GM18511 (cell line): ENCODE measurements around the gene SPRY4.
"Not testable (repeated sequence)": the region's sequence is repeated elsewhere in the genome, so short reads cannot be mapped to it uniquely, and the experiment has no call there.

ENCODE experiments used
- ATAC-seq: cut with Tn5 transposase; IDR thresholded peaks from one replicate; pipeline ENCODE4 v1.9.1; 2021; ENCODE audit warnings: mild to moderate bottlenecking, moderate library complexity; ENCODE audit not compliant: unreplicated experiment

SPRY4 gene

GRCh38 chr5:142316051-142316450 lies 8.8 kb downstream of the SPRY4 start:
- peak; percentile 44 for ATAC-seq

DNA sequence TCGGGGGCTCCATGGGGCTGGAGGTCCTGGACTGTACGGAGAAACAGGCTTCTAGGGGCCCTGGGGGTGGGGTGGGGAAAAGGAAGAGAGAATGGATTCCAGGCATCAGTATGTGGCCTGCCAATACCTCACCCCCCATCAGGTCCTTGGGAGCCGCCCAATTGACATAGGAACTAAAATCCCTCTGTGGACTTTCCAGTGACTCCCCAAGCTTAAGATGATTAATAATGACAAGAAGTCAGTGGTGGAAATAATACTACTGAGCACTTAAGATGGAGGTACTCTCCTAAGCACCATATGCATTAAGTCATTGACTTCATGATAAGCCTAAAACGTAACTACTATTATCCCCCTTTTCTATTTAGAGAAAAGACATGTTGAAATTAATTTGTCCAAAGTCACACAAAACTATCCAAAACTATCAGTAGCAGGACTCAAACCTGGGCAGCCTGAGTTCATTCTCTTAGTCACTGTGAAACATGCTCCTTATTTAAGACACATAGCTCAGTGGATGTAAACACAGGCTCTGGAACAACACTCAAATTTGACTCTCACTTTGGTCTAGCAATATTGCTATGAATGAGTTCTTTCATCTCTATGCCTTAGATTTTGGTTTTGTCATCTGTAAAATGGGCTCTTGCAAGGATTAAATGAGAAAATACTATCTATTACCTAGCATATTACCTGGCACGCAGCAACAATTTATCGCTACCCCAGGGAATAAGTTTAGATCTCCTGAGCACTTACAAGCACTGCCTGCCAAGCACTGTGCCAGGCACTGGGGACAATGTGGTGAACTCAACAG lies 9.5 kb downstream of the SPRY4 start:
- ATAC-seq = no peak

DNA sequence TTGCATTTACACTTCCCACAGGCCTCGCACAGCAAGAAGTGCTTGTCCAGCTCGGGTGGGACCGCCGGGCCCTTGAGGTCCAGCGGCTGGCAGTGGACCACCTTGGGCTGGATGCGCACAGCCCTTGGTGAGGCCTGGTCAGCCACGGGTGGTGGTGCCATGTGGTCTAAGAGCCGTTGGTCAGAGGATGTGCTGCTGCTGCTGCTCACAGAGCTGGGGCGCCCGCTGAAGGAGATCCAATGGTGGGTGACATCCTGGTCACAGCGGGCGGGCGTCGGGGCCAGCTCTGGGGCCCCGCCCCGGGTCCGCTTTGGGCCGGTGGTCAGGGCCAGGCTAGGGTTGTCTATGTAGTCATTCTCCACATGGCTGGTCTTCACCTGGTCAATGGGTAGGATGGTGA lies 10.2 kb downstream of the SPRY4 start:
- no peak for ATAC-seq

GRCh38 chr5:142314109-142314508 lies 10.7 kb downstream of the SPRY4 start:
- ATAC-seq = no peak

DNA sequence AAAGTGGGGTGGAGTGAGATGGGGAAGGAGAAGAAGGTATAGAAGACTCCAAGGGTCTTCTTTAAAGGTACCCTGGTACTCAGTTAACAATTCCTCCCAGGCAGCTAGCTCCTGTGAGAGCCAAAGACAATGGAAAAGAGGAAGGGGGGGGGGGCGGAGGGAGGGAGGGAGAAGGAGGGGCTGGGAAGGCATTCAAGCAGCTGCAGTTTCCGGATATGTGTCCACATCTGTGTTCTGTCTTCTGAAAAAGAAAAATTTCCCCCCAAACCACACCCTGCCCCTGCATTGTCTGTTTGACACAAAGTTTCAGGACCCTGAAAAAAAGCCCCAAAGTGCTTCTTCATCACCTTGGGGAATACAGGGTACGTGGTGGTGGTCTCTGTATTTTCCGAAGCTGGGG lies 11.1 kb downstream of the SPRY4 start:
- ATAC-seq = no peak

DNA sequence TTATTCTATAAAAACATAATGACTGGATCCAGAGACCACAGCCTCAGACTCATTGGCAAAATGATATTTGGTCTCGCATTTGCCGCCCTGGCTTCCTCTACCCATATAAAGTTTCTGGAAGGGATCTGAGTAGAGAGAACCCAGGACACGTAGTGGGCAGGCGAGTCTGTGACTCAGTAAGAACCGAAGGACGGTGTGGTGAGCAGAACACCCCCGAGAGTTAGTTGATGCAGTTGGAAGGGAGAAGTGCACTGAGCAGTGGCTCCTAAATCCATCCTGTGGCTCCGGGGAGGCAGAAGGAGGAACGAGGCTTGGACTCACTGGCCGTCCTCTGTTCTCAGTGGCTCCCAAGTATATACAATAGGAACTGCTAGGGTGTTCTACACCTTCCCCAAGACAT lies 11.5 kb downstream of the SPRY4 start:
- no peak for ATAC-seq

DNA sequence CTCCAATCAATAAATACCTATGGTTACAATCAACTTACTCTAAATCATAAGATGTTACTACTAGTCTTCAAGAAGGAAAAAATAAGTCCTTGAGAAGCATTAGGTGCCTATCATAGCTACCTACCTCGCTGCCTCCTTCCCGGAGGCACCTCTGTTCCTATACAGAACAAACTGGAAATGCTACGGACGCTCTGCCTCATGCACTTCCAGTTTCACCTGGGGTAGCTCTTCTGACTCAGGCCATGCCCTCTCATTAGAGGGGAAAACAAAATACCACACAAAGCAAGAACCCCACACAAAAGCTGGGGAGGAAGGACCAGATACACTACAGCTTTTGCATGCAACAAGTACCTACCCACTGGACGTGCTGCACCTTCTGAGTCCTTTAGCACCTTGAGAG lies 12.4 kb downstream of the SPRY4 start:
- ATAC-seq = no peak

GRCh38 chr5:142311725-142312124 lies 13.1 kb downstream of the SPRY4 start:
- no peak for ATAC-seq

DNA sequence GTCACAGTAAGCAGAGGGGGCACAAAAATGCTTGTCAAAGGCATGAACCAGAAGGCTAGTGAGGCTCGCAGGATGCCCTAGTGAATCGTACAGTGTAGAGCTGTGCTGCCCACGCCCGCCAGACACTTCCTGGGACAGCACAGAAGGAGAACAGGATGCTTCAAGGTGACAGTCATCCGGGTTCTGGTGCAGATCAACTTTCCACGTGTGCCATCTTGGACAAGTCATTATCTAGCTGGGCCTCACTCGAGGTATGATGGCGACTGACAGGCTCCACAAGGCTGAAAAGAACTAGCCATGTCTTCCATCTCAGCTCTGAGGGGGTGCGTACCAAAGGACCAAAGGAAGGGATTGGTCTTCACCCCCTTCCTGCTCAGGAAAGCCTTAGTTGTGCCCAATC lies 14.0 kb downstream of the SPRY4 start:
- no peak for ATAC-seq

DNA sequence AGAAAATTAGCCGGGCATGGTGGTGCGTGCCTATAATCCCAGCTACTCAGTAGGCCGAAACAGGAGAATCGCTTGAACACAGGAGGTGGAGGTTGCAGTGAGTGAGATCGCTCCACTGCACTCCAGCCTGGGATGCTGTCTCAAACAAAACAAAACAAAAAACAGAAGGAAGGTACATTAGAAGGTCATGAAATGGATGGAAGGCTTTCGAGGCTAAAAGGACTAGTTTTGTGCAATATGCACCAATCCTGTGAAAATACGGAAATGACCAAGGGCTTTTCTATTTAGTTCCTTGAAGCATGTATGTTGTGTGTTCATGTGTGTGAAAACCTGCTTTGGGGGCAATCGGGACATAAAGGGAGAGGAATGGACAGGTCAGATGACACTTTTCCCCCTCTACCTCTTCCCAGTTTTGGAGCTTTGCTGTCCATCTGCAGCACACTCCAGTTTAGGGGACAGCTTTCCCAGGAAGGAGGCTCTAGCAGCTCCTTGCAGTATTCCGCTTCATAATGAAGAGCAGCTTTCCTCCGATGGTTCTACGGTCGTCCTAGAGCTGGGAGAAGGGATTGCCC lies 15.0 kb downstream of the SPRY4 start:
- no peak for ATAC-seq

DNA sequence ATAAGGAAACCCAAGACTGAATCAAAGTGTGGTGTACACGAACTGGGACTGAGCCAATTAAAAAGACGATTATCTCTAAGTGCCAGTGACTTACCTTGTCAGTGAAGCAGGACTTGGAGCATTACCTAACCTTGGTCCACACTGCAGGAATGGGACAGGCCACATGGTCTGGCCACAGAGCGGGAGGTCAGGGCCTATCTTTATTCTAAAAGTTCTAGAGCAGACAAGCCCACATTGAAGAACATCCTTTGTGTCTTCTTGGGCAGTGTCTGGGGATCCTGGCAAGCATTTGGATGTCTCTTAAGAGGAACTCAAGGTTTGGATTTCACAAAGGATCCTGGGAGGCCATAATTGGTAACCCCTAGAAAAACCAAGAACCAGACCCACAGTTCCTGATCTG lies 16.5 kb downstream of the SPRY4 start:
- ATAC-seq = no peak

- ATAC-seq = no peak
These were observed 17.5 kb downstream of the SPRY4 start for GRCh38 chr5:142307146-142307890.

DNA sequence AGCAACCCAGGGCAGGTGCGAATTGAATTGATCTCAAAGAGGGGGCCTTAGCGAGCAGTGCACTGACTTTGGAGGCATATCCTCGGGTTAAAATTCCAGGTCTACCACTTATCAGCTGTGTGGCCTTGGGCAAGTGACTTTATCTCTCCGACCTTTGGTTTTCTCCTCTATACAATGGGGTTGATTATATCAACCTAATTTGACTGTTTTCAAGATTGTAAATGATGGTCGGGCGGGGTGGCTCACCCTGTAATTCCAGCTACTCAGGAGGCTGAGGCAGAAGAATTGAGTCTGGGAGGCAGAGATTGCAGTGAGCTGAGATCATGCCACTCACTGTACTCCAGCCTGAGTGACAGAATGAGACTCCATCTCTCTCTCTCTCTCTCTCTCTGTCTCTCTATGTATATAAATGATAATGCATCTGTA lies 18.7 kb downstream of the SPRY4 start:
- ATAC-seq = no peak

DNA sequence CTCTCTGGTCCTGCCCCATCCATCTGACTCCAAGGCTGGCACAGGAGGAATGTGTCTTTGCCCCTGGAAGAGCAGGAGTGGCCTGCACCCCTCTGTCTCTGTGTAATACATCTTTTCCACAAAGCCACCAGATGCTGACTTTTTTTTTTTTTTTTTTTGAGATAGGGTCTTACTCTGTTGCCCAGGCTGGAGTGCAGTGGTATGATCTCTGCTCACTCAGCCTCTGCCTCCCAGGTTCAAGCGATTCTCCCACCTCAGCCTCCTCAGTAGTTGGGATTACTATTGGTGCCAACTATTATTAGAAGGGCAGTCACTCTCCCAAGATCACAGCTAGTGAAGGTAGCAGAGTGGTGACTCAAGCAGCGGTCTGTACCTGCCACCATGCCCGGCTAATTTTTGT lies 19.6 kb downstream of the SPRY4 start:
- ATAC-seq = no peak

GRCh38 chr5:142304013-142304701 lies 20.7 kb downstream of the SPRY4 start:
- ATAC-seq = no peak

GRCh38 chr5:142303565-142303964 lies 21.3 kb downstream of the SPRY4 start:
- ATAC-seq = no peak

GRCh38 chr5:142301540-142301939 lies 23.3 kb downstream of the SPRY4 start:
- no peak for ATAC-seq

DNA sequence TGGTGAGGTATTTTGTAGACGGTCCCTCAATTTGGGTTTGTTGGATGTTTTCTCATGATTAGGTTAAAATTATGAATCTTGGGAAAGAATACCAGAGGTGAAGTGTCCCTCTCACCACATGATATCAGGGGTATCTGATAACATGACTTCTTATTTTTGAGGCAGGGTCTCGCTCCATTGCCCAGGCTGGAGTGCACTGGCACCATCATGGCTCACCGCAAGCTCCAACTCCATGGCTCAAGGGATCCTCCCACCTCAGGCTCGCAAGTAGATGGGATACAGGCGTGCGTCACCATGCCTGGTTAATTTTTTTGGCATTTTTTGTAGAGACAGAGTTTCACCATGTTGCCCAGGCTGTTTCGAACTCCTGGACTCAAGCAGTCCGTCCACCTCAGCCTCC lies 24.1 kb downstream of the SPRY4 start:
- ATAC-seq = no peak

- ATAC-seq = no peak
These were observed 26.0 kb downstream of the SPRY4 start for GRCh38 chr5:142298789-142299188.

- not testable (repeated sequence) for ATAC-seq
These were observed 27.0 kb downstream of the SPRY4 start for GRCh38 chr5:142297786-142298185.

DNA sequence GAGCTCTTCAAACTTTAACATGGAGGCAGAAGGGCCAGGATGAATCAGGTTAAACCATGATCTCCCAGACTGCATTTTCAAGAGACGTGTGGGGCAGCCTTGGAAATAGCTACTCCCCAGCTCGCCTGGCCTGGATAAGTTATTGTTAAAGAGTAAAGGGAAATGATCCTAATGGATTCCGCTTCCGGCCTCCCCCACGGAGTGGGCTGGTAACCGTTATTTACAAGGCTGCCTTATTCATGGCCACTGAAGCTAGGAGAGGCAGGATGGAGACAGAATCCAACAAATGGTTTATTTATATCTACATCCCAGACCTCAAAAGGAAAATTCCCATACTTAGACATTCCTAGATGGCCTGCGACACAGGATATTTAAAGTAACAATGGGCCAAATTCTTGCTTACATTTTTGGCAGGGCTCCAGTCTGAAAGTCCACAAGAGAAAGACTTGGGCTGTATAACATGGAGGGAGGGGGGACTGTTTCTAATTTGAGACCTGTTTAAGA lies 27.9 kb downstream of the SPRY4 start:
- no peak for ATAC-seq
